ENCODE data around the gene ATG101. TPM values are rescaled to one million over a fixed set of nuclear protein-coding genes. Genes with fewer than 3 reads are reported as not detected.

ATG101 gene
- total and polyA plus RNA-seq, 2 of the 13 experiments (the other 11 are each of a cell fraction or from before 2014, with no cell fraction given) = 58.2 to 67.7 TPM

DNA sequence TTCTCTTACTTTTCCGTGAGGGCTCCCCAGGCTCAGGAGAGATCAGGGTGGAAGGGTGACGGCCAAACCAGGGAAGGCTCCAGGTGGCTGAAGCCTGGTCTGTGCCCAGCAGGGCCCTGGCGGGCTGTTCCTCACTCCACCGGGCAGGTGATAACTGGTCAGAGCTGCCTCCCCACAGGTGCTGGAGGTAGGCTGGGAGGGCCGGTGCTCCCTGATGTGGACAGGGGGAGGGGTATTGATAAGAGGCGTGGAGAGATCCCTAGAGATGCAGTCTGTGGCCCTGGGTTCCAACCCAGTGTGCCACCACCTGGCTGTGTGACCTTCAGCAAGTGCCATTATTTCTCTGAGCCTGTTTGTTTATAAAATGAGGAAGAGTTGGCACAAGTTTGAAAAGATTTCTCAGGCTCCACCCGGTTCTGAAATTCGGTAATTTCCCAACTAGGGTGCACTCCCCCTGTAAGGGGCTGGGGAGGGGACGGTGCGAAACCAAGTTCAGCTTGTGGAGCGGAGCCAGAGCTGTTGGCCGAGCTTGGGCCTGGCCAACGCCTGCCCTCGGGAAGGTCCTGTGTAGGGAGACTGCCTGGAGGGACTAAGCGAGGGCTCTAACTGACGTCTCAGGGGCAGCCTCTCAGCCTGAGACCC is 19.5 kb upstream of the ATG101 start (continued):
- TF ChIP-seq, protein P1, sequence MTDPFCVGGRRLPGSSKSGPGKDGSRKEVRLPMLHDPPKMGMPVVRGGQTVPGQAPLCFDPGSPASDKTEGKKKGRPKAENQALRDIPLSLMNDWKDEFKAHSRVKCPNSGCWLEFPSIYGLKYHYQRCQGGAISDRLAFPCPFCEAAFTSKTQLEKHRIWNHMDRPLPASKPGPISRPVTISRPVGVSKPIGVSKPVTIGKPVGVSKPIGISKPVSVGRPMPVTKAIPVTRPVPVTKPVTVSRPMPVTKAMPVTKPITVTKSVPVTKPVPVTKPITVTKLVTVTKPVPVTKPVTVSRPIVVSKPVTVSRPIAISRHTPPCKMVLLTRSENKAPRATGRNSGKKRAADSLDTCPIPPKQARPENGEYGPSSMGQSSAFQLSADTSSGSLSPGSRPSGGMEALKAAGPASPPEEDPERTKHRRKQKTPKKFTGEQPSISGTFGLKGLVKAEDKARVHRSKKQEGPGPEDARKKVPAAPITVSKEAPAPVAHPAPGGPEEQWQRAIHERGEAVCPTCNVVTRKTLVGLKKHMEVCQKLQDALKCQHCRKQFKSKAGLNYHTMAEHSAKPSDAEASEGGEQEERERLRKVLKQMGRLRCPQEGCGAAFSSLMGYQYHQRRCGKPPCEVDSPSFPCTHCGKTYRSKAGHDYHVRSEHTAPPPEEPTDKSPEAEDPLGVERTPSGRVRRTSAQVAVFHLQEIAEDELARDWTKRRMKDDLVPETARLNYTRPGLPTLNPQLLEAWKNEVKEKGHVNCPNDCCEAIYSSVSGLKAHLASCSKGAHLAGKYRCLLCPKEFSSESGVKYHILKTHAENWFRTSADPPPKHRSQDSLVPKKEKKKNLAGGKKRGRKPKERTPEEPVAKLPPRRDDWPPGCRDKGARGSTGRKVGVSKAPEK (CRISPR knock-in tag; IDR thresholded peaks at IDR 0.05; ENCODE audit: borderline replicate concordance) = no peak
- TF ChIP-seq, protein P2, sequence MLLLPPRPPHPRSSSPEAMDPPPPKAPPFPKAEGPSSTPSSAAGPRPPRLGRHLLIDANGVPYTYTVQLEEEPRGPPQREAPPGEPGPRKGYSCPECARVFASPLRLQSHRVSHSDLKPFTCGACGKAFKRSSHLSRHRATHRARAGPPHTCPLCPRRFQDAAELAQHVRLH (CRISPR knock-in tag; IDR thresholded peaks at IDR 0.05; ENCODE audit: borderline replicate concordance, low read depth) = no peak
- TF ChIP-seq HDAC2 (CRISPR knock-in tag; IDR thresholded peaks at IDR 0.05) (no peak), ZNF607 (CRISPR knock-in tag; IDR thresholded peaks at IDR 0.05; ENCODE audit: borderline replicate concordance) (no peak), ZNF883 (CRISPR knock-in tag; IDR thresholded peaks at IDR 0.05; ENCODE audit: not compliant biosample characterization) (peak; percentile 40), NFAT5 (CRISPR knock-in tag; IDR thresholded peaks at IDR 0.05) (no peak), ZNF350 (CRISPR knock-in tag; IDR thresholded peaks at IDR 0.05; ENCODE audit: borderline replicate concordance, low read depth) (0 out of 2 replicates have a peak, but pooled peaks have one; percentile 19), DMTF1 (CRISPR knock-in tag; IDR thresholded peaks at IDR 0.05) (no peak), ZNF549 (CRISPR knock-in tag; IDR thresholded peaks at IDR 0.05) (no peak), RFX5 (IDR thresholded peaks at IDR 0.05; ENCODE audit: low read depth, low read length) (no peak), ATAD3A (CRISPR knock-in tag; IDR thresholded peaks at IDR 0.05) (no peak), HIVEP1 (CRISPR knock-in tag; IDR thresholded peaks at IDR 0.05) (no peak)
- TF ChIP-seq, protein P3, sequence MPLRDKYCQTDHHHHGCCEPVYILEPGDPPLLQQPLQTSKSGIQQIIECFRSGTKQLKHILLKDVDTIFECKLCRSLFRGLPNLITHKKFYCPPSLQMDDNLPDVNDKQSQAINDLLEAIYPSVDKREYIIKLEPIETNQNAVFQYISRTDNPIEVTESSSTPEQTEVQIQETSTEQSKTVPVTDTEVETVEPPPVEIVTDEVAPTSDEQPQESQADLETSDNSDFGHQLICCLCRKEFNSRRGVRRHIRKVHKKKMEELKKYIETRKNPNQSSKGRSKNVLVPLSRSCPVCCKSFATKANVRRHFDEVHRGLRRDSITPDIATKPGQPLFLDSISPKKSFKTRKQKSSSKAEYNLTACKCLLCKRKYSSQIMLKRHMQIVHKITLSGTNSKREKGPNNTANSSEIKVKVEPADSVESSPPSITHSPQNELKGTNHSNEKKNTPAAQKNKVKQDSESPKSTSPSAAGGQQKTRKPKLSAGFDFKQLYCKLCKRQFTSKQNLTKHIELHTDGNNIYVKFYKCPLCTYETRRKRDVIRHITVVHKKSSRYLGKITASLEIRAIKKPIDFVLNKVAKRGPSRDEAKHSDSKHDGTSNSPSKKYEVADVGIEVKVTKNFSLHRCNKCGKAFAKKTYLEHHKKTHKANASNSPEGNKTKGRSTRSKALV (CRISPR knock-in tag; IDR thresholded peaks at IDR 0.05) = peak; percentile 62; the same call in 1 of the 2 replicates
- TF ChIP-seq, protein P4, sequence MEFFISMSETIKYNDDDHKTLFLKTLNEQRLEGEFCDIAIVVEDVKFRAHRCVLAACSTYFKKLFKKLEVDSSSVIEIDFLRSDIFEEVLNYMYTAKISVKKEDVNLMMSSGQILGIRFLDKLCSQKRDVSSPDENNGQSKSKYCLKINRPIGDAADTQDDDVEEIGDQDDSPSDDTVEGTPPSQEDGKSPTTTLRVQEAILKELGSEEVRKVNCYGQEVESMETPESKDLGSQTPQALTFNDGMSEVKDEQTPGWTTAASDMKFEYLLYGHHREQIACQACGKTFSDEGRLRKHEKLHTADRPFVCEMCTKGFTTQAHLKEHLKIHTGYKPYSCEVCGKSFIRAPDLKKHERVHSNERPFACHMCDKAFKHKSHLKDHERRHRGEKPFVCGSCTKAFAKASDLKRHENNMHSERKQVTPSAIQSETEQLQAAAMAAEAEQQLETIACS (CRISPR knock-in tag; IDR thresholded peaks at IDR 0.05) = no peak

Measured in HepG2 (cell line).